ENCODE measurements around the gene COMMD6.

- TF ChIP-seq EZH2phosphoT487 (IDR thresholded peaks at IDR 0.05; ENCODE audit: insufficient read depth, low read depth): no peak
- no peak for TF ChIP-seq EZH2 (IDR thresholded peaks at IDR 0.05; ENCODE audit: insufficient read depth, poor library complexity, severe bottlenecking)
These were observed 4.3 kb upstream of the COMMD6 start for GRCh38 chr13:75541961-75542360.
